ENCODE results near the gene KRT27.

Gene KRT27

GRCh38 chr17:40777459-40777858, 4.9 kb downstream of the KRT27 start:
- TF ChIP-seq CTCF (conservative IDR thresholded peaks at IDR 0.05): no peak
- H3K27ac ChIP-seq: no peak overlapping the region

GRCh38 chr17:40775945-40776344, 6.4 kb downstream of the KRT27 start:
- no peak for TF ChIP-seq CTCF (conservative IDR thresholded peaks at IDR 0.05)
- no peak overlapping the region for H3K27ac ChIP-seq

- no peak for TF ChIP-seq CTCF (conservative IDR thresholded peaks at IDR 0.05)
- H3K27ac ChIP-seq: no peak within 1 kb of the TSS
Observed at GRCh38 chr17:40772101-40772500, 10.2 kb downstream of the KRT27 start, which contains the start of gene KRT26. Gene KRT26, minus strand, starts transcription at chr17:40772201. Its CDS starts 88 bp downstream, at chr17:40772113.

GRCh38 chr17:40765657-40766056, 16.7 kb downstream of the KRT27 start:
- TF ChIP-seq CTCF (conservative IDR thresholded peaks at IDR 0.05): no peak
- no peak overlapping the region for H3K27ac ChIP-seq

GRCh38 chr17:40763752-40764151, 18.6 kb downstream of the KRT27 start:
- TF ChIP-seq CTCF (conservative IDR thresholded peaks at IDR 0.05): no peak
- no peak overlapping the region for H3K27ac ChIP-seq

GRCh38 chr17:40760105-40761016, 22.0 kb downstream of the KRT27 start:
- no peak for TF ChIP-seq CTCF (conservative IDR thresholded peaks at IDR 0.05)
- no peak overlapping the region for H3K27ac ChIP-seq

GRCh38 chr17:40755231-40755630, 27.1 kb downstream of the KRT27 start, which contains the start of gene KRT25:
Gene KRT25, minus strand, starts transcription at chr17:40755331. Its CDS starts 60 bp downstream, at chr17:40755271.
- no peak within 1 kb of the TSS for H3K27ac ChIP-seq
- TF ChIP-seq CTCF (conservative IDR thresholded peaks at IDR 0.05): no peak
